GM18951 (cell line): ENCODE data around the gene PKDCC.

Experiments used
- POLR2A ChIP-seq: IDR thresholded peaks from 4 replicates; pipeline ENCODE4 v1.6.1; 2011; ENCODE audit warnings: mild to moderate bottlenecking; ENCODE audit not compliant: insufficient read length, insufficient read depth; ENCODE audit errors: extremely low read depth
- in situ Hi-C: fragments of 300-500 bp; cut with MboI; formaldehyde crosslinking; loops from one replicate; pipeline ENCODE4 v1.12.0; 2022; ENCODE audit warnings: low sequenced_read_pairs, mixed read lengths, inconsistent platforms; ENCODE audit not compliant: unreplicated experiment

The PKDCC gene

DNA sequence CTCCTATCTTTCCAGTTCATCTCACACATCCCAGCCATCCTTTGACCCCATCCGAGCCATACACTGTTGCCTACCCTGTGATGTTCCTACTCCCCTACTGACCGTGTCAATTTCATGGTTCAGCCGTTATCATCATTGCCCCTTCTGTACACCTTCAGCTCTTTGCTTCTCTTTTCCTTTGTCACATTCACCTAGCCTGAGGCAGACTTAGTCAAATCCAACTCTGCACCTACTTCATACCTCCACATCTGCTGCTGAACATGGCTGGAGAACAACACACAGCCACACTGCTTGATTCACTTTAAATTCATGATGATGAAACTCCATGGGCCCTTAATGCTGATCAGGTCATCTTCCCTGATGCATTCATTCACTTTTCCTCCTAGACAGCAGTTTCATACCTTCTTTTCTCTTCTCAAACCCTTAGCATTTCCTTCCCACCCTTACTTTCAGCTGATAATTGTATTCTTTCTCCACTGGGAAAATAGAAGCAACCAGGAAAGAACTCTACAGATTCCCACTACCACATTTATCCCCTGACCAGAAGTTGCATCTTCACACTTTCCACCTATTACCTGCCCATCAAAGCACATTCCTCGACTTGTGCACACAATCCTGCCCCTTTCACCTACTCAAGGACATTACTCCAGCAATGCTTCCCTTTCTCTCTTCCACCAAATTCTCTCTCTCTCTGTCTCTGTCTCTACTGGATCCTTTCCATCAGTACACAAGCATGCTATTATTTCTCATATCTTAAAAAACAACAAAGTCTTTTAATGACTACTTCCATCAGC lies 59.6 kb downstream of the PKDCC start:
- TF ChIP-seq POLR2A: no peak
- in situ Hi-C loops: loop anchor here (10.0 kb wide), 1 partner anchor 67 kb away; no protein-coding TSS in a partner anchor
